Mesendoderm (in vitro differentiated cells): Measurements from ENCODE around the gene PAGE4.

ENCODE experiments used
- DNase-seq: peaks from one replicate; pipeline ENCODE4 v3.0.0; 2013
- H2AK5ac ChIP-seq: 2 replicates; pipeline ENCODE4 v1.6.1; 2013; ENCODE audit warnings: low read length, inconsistent platforms
- H2BK120ac ChIP-seq: 2 replicates; pipeline ENCODE4 v1.6.1; 2013; ENCODE audit warnings: low read depth, mild to moderate bottlenecking, low read length, moderate library complexity, mixed read lengths
- H2BK15ac ChIP-seq: replicated peaks from 2 replicates; pipeline ENCODE4 v1.6.1; 2013; ENCODE audit warnings: low read depth, mild to moderate bottlenecking, moderate library complexity
- H2BK5ac ChIP-seq: 2 replicates; pipeline ENCODE4 v1.6.1; 2013; ENCODE audit warnings: low read length, inconsistent platforms
- H3K18ac ChIP-seq: 2 replicates; pipeline ENCODE4 v1.6.1; 2013; ENCODE audit warnings: mild to moderate bottlenecking, low read length, mixed read lengths
- H3K23ac ChIP-seq: one replicate; pipeline ENCODE4 v1.6.1; 2013; ENCODE audit warnings: low read length
- H3K27ac ChIP-seq: 2 replicates; pipeline ENCODE4 v1.5.1; 2013; ENCODE audit warnings: low read depth, mild to moderate bottlenecking, inconsistent platforms, low read length, moderate library complexity
- H3K27me3 ChIP-seq: 2 replicates; pipeline ENCODE4 v1.6.1; 2013; ENCODE audit warnings: low read length, control low read depth, mild to moderate bottlenecking, inconsistent platforms; ENCODE audit not compliant: insufficient read depth, poor library complexity
- H3K36me3 ChIP-seq: 2 replicates; pipeline ENCODE4 v1.6.1; 2013; ENCODE audit warnings: low read length, inconsistent platforms; ENCODE audit not compliant: control insufficient read depth, insufficient read depth
- H3K4ac ChIP-seq: one replicate; pipeline ENCODE4 v1.6.1; 2013; ENCODE audit warnings: low read depth, mild to moderate bottlenecking, low read length, moderate library complexity
- H3K4me1 ChIP-seq: 2 replicates; pipeline ENCODE4 v1.6.1; 2013; ENCODE audit warnings: low read depth, low read length, inconsistent platforms; ENCODE audit not compliant: control insufficient read depth
- H3K4me2 ChIP-seq: 2 replicates; pipeline ENCODE4 v1.6.1; 2013; ENCODE audit warnings: low read length
- H3K4me3 ChIP-seq: 2 replicates; pipeline ENCODE4 v1.5.1; 2013; ENCODE audit warnings: mild to moderate bottlenecking, low read length
- H3K56ac ChIP-seq: one replicate; pipeline ENCODE4 v1.6.1; 2013; ENCODE audit warnings: low read length
- H3K79me1 ChIP-seq: 2 replicates; pipeline ENCODE4 v1.6.1; 2013; ENCODE audit warnings: low read length, inconsistent platforms
- H3K79me2 ChIP-seq: 2 replicates; pipeline ENCODE4 v1.6.1; 2013; ENCODE audit warnings: mild to moderate bottlenecking, low read length; ENCODE audit not compliant: control insufficient read depth, insufficient read depth
- H3K9ac ChIP-seq: 2 replicates; pipeline ENCODE4 v1.6.1; 2013; ENCODE audit warnings: low read length, inconsistent platforms
- H4K5ac ChIP-seq: one replicate; pipeline ENCODE4 v1.6.1; 2013; ENCODE audit warnings: low read length
- H4K8ac ChIP-seq: one replicate; pipeline ENCODE4 v1.6.1; 2013; ENCODE audit warnings: low read depth, mild to moderate bottlenecking, control low read depth, low read length, moderate library complexity
- WGBS: extraction: QIAGEN DNeasy Blood & Tissue Kit; methylation state at CpG from one replicate; pipeline ENCODE4 v1.1.7; 2013; ENCODE audit warnings: low lambda C conversion rate, missing lambda C conversion rate; ENCODE audit not compliant: insufficient coverage; ENCODE audit errors: extremely low coverage; 5-methylcytosine and 5-hydroxymethylcytosine counted together

Gene PAGE4

DNA sequence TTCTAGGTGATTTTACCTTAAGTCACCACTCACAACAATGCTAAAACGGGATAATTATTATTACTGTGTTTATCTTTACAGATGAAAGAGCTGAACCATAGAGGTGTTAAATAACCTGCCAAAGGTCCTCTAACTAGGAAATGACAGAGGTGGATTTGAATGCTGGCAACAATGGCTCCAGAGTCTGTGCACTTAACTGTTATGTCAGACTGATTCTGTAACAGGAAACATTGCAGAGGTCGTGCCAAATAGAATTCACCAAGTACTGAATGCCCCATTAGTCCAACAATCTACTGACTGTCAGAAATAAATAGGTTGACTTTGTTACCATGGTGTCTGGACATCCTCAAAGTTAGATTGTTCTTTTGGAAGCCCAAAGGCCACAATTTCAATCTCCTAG, 29.2 kb downstream of the PAGE4 start:
- Histone ChIP-seq H3K4ac (no peak overlapping the region), H2BK15ac (no peak overlapping the region), H2BK5ac (no peak overlapping the region), H3K4me3 (no peak overlapping the region), H3K56ac (no peak overlapping the region), H3K79me2 (no peaks in the 10 kb centered on the region), H3K23ac (no peak overlapping the region), H3K79me1 (no peaks in the 10 kb centered on the region), H3K27me3 (no peaks in the 10 kb centered on the region), H3K18ac (no peak overlapping the region), H3K27ac (no peak overlapping the region), H2AK5ac (no peak overlapping the region), H2BK120ac (no peak overlapping the region), H3K4me2 (no peak overlapping the region), H4K5ac (no peak overlapping the region), H3K36me3 (no peaks in the 10 kb centered on the region), H3K4me1 (no peaks in the 10 kb centered on the region), H4K8ac (no peak overlapping the region), H3K9ac (no peak overlapping the region)
- no CpG with 5 or more reads among the region's 2 CpGs for WGBS
- DNase-seq = no peak

DNA sequence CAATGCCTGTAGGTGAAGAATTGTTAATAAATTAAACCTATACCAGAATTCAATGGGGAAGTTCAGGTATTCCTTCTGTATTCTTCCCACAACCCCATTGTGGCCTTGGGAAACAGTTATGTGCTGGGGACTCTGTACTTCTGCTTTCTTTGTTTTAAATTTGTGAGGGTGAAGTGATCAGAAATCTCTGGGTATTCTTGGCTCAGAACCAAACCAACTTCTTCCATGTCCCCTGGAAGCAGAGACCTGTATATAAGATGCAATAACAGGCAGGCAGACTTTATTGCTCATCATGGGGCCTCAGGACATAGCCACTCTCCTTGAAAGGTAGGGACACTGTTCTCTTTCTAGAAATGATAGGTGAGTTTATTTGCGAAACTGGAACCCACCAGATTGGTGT, 30.4 kb downstream of the PAGE4 start:
- WGBS = no CpG with 5 or more reads among the region's 1 CpG
- Histone ChIP-seq H3K18ac (no peak overlapping the region), H3K79me1 (no peaks in the 10 kb centered on the region), H3K56ac (no peak overlapping the region), H3K27me3 (no peaks in the 10 kb centered on the region), H3K79me2 (no peaks in the 10 kb centered on the region), H3K27ac (no peak overlapping the region), H3K4me1 (no peaks in the 10 kb centered on the region), H3K23ac (no peak overlapping the region), H2BK5ac (no peak overlapping the region), H3K4ac (no peak overlapping the region), H3K9ac (no peak overlapping the region), H4K8ac (no peak overlapping the region), H2AK5ac (no peak overlapping the region), H2BK15ac (no peak overlapping the region), H3K4me3 (no peak overlapping the region), H3K4me2 (no peak overlapping the region), H3K36me3 (no peaks in the 10 kb centered on the region), H4K5ac (no peak overlapping the region), H2BK120ac (no peak overlapping the region)
- no peak for DNase-seq

GRCh38 chrX:49860867-49861535, 31.9 kb downstream of the PAGE4 start:
- H3K27me3 ChIP-seq = no peaks in the 10 kb centered on the region
- no peak overlapping the region for H3K27ac ChIP-seq
- DNase-seq = no peak
- no peak overlapping the region for H3K23ac ChIP-seq
- no CpG with 5 or more reads among the region's 2 CpGs for WGBS
- no peak overlapping the region for H2BK120ac ChIP-seq
- no peak overlapping the region for H4K5ac ChIP-seq
- H3K79me1 ChIP-seq = no peaks in the 10 kb centered on the region
- no peaks in the 10 kb centered on the region for H3K36me3 ChIP-seq
- H2AK5ac ChIP-seq = no peak overlapping the region
- no peak overlapping the region for H3K4ac ChIP-seq
- H2BK5ac ChIP-seq = no peak overlapping the region
- H3K79me2 ChIP-seq = no peaks in the 10 kb centered on the region
- no peaks in the 10 kb centered on the region for H3K4me1 ChIP-seq
- H3K18ac ChIP-seq = no peak overlapping the region
- H2BK15ac ChIP-seq = no peak overlapping the region
- no peak overlapping the region for H3K4me3 ChIP-seq
- no peak overlapping the region for H3K56ac ChIP-seq
- no peak overlapping the region for H3K4me2 ChIP-seq
- no peak overlapping the region for H4K8ac ChIP-seq
- no peak overlapping the region for H3K9ac ChIP-seq

- H3K9ac ChIP-seq = no peak overlapping the region
- H3K56ac ChIP-seq = no peak overlapping the region
- no peaks in the 10 kb centered on the region for H3K79me2 ChIP-seq
- no peak overlapping the region for H2AK5ac ChIP-seq
- H2BK120ac ChIP-seq = no peak overlapping the region
- no peak overlapping the region for H3K27ac ChIP-seq
- no peaks in the 10 kb centered on the region for H3K36me3 ChIP-seq
- no peak overlapping the region for H3K23ac ChIP-seq
- H4K5ac ChIP-seq = no peak overlapping the region
- H2BK5ac ChIP-seq = no peak overlapping the region
- H4K8ac ChIP-seq = no peak overlapping the region
- no peak overlapping the region for H3K4me2 ChIP-seq
- no peak overlapping the region for H3K18ac ChIP-seq
- no peaks in the 10 kb centered on the region for H3K79me1 ChIP-seq
- no peak overlapping the region for H2BK15ac ChIP-seq
- H3K4ac ChIP-seq = no peak overlapping the region
- H3K4me3 ChIP-seq = no peak overlapping the region
- DNase-seq = no peak
- no peaks in the 10 kb centered on the region for H3K27me3 ChIP-seq
- no peaks in the 10 kb centered on the region for H3K4me1 ChIP-seq
Measured at GRCh38 chrX:49862093-49862492, 33.0 kb downstream of the PAGE4 start.

DNA sequence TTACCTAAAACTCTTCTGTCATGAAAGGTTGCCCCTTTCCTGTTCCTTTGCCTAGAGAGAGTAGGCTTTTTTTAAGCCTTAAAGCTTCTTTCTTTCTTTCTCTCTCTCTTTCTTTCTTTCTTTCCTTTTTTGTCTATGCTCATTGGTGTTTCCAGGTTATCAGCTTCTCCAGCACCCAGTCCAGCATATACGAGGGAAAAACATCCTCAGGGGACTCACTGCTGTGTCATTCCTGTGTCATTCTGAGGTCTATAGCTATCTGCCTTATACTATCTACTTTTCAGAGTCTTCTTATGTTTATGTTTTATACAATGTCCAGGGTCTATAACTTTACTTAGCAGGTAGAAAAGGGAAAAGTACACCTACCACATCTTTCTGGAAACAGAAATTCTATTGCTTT, 39.6 kb downstream of the PAGE4 start:
- Histone ChIP-seq H3K4me1 (no peaks in the 10 kb centered on the region), H3K23ac (no peak overlapping the region)
- no peak for DNase-seq

DNA sequence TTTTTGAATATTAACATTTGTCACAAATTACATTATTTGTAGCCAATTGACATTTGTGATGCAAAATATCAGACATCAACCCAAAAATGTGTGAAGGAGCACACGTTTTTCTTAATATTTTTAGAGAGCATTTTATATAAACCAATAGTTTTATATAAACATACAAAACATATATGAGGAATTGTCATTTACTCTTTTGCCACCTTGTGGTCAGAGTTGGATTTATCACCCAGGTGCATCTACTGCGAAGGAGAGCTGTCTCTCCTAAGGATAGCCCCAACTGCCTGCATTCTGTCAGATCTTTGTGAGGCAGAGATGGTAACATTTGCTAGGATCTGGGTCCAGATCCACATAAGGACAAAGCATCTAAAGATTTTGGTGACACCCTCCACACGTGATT, 47.6 kb downstream of the PAGE4 start:
- H3K27ac ChIP-seq = no peak overlapping the region
- H3K18ac ChIP-seq = no peak overlapping the region
- H3K79me2 ChIP-seq = no peaks in the 10 kb centered on the region
- peak; percentile 24 for DNase-seq
- H4K5ac ChIP-seq = no peak overlapping the region
- no peak overlapping the region for H2BK5ac ChIP-seq
- no peak overlapping the region for H3K4ac ChIP-seq
- no peak overlapping the region for H2BK15ac ChIP-seq
- H3K4me2 ChIP-seq = no peak overlapping the region
- H3K4me3 ChIP-seq = no peak overlapping the region
- no peak overlapping the region for H2AK5ac ChIP-seq
- H3K79me1 ChIP-seq = no peaks in the 10 kb centered on the region
- H3K23ac ChIP-seq = no peak overlapping the region
- H4K8ac ChIP-seq = no peak overlapping the region
- no peaks in the 10 kb centered on the region for H3K27me3 ChIP-seq
- H3K9ac ChIP-seq = no peak overlapping the region
- no peaks in the 10 kb centered on the region for H3K4me1 ChIP-seq
- H3K56ac ChIP-seq = no peak overlapping the region
- no peaks in the 10 kb centered on the region for H3K36me3 ChIP-seq
- no peak overlapping the region for H2BK120ac ChIP-seq
- no CpG with 5 or more reads among the region's 3 CpGs for WGBS

More for the DNA sequence above, 39.6 kb downstream of the PAGE4 start:
- Histone ChIP-seq H3K4me2 (no peak overlapping the region), H2BK120ac (no peak overlapping the region), H3K4ac (no peak overlapping the region), H3K79me1 (no peaks in the 10 kb centered on the region), H2BK5ac (no peak overlapping the region), H3K36me3 (no peaks in the 10 kb centered on the region), H2AK5ac (no peak overlapping the region), H3K9ac (no peak overlapping the region), H3K56ac (no peak overlapping the region), H2BK15ac (no peak overlapping the region), H3K4me3 (no peak overlapping the region), H4K5ac (no peak overlapping the region), H3K79me2 (no peaks in the 10 kb centered on the region), H3K27ac (no peak overlapping the region), H3K27me3 (no peaks in the 10 kb centered on the region), H4K8ac (no peak overlapping the region), H3K18ac (no peak overlapping the region)
- no CpG with 5 or more reads among the region's 1 CpG for WGBS
